ENCODE measurements around the gene USP47.

Gene USP47

DNA sequence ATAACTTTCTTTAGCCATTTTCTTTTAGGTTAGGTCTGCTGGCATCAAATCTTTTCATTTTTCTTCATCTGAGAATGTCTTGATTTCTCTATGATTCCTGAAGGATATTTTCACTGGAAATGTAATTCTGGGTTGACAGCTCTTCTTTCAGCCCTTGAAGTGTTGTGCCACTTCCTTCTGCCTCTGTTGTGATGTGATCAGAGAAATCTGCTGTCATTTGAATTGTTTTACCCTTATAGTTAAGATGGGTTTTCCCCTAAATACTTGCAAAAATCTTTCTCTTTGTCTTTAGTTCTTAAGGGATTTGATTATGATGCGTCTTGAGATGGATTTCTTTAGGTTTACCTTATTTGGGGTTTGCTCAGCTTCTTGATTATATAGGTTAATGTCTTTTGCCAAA is 23.0 kb downstream of the USP47 start:
- H3K9ac ChIP-seq: no peak overlapping the region
- peaks cover 21% of the 10 kb centered on the region for H3K79me2 ChIP-seq
- no peaks in the 10 kb centered on the region for H3K9me3 ChIP-seq (ENCODE audit: control insufficient read depth, low read length)
- H3K4me3 ChIP-seq (ENCODE audit: low read depth, low read length): no peak overlapping the region
- no peak overlapping the region for H3K27ac ChIP-seq
- H3K4me1 ChIP-seq: no peaks in the 10 kb centered on the region
- H3K27me3 ChIP-seq (ENCODE audit: control insufficient read depth, insufficient read depth, low read length): no peaks in the 10 kb centered on the region
- no peaks in the 10 kb centered on the region for H3K36me3 ChIP-seq (ENCODE audit: control insufficient read depth, insufficient read depth, low read length)
- TF ChIP-seq, protein P1, sequence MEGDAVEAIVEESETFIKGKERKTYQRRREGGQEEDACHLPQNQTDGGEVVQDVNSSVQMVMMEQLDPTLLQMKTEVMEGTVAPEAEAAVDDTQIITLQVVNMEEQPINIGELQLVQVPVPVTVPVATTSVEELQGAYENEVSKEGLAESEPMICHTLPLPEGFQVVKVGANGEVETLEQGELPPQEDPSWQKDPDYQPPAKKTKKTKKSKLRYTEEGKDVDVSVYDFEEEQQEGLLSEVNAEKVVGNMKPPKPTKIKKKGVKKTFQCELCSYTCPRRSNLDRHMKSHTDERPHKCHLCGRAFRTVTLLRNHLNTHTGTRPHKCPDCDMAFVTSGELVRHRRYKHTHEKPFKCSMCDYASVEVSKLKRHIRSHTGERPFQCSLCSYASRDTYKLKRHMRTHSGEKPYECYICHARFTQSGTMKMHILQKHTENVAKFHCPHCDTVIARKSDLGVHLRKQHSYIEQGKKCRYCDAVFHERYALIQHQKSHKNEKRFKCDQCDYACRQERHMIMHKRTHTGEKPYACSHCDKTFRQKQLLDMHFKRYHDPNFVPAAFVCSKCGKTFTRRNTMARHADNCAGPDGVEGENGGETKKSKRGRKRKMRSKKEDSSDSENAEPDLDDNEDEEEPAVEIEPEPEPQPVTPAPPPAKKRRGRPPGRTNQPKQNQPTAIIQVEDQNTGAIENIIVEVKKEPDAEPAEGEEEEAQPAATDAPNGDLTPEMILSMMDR (IDR thresholded peaks at IDR 0.05): no peak
- H2AFZ ChIP-seq: no peak overlapping the region
- no peak overlapping the region for H3K4me2 ChIP-seq (ENCODE audit: low read length)

DNA sequence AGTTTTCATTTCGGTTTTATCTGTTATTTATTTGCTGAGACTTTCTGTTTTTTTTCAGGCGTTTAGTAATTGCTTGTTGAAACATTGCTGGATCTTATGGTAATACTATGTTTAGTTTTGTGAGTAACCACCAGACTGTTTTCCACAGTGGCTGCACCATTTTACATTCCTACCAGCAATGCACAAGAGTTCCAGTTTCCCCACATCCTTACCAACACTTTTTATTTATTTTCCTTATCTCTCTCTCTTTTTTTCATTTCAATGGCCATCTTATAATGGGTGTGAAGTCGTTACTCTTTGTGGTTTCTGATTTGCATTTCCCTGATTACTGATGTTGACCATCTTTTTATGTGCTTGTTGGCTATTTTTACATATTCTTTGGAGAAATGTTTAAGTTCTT is 23.7 kb downstream of the USP47 start:
- Histone ChIP-seq H3K4me2 (ENCODE audit: low read length) (no peak overlapping the region), H2AFZ (no peak overlapping the region), H3K9me3 (ENCODE audit: control insufficient read depth, low read length) (no peaks in the 10 kb centered on the region), H3K27me3 (ENCODE audit: control insufficient read depth, insufficient read depth, low read length) (no peaks in the 10 kb centered on the region), H3K36me3 (ENCODE audit: control insufficient read depth, insufficient read depth, low read length) (no peaks in the 10 kb centered on the region), H3K27ac (no peak overlapping the region), H3K4me1 (no peaks in the 10 kb centered on the region), H3K79me2 (peaks cover 21% of the 10 kb centered on the region), H3K4me3 (ENCODE audit: low read depth, low read length) (no peak overlapping the region), H3K9ac (no peak overlapping the region)
- TF ChIP-seq, protein P1 (IDR thresholded peaks at IDR 0.05): no peak

DNA sequence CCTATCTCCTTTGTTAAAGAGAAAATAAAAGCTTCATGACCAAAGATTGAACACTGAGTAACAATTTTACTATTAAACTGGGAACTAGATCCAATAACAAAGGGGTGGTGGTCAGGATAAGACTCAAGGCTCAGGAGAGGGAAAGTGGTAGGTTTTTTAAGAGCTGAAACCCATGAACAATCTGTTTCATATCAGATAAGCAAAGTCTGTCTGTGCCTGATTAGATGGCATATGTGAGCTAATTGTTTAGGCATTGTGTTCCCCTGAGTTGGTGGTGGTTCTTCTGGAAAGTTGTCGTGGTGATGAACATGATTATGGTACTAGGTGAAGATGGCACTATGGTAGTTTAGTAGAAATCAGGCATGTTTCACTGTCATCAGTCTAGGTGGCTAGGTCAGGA is 24.4 kb downstream of the USP47 start:
- Histone ChIP-seq H3K27me3 (ENCODE audit: control insufficient read depth, insufficient read depth, low read length) (no peaks in the 10 kb centered on the region), H3K36me3 (ENCODE audit: control insufficient read depth, insufficient read depth, low read length) (no peaks in the 10 kb centered on the region), H3K4me3 (ENCODE audit: low read depth, low read length) (no peak overlapping the region), H3K9ac (no peak overlapping the region), H3K4me1 (no peaks in the 10 kb centered on the region), H3K9me3 (ENCODE audit: control insufficient read depth, low read length) (no peaks in the 10 kb centered on the region), H2AFZ (no peak overlapping the region), H3K27ac (no peak overlapping the region), H3K79me2 (peaks cover 18% of the 10 kb centered on the region), H3K4me2 (ENCODE audit: low read length) (no peak overlapping the region)
- TF ChIP-seq, protein P1 (IDR thresholded peaks at IDR 0.05): no peak

DNA sequence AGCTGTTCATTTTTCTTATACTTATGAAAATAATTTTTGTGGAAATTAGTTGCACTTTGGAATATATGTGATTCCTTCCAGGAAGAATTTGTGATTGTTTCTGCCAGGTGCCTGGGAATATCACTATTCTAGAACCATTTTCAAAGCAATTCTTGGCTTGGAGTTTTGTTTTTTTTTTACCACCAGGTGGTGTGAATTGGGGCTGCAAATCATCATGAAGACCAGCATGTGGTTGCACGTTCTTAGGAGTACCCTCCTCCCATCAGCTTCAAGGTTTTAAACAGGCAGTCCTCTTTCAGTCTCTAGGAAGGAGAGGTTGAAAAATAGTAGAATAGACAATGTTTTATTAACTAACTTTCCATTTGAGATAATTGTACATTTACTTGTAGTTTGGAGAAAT is 25.9 kb downstream of the USP47 start:
- H3K4me1 ChIP-seq: peaks cover 3% of the 10 kb centered on the region
- no peak overlapping the region for H2AFZ ChIP-seq
- H3K27ac ChIP-seq: no peak overlapping the region
- TF ChIP-seq, protein P1 (IDR thresholded peaks at IDR 0.05): no peak
- H3K4me3 ChIP-seq (ENCODE audit: low read depth, low read length): no peak overlapping the region
- H3K4me2 ChIP-seq (ENCODE audit: low read length): no peak overlapping the region
- no peaks in the 10 kb centered on the region for H3K27me3 ChIP-seq (ENCODE audit: control insufficient read depth, insufficient read depth, low read length)
- peaks cover 20% of the 10 kb centered on the region for H3K79me2 ChIP-seq
- H3K36me3 ChIP-seq (ENCODE audit: control insufficient read depth, insufficient read depth, low read length): no peaks in the 10 kb centered on the region
- no peak overlapping the region for H3K9ac ChIP-seq
- H3K9me3 ChIP-seq (ENCODE audit: control insufficient read depth, low read length): no peaks in the 10 kb centered on the region

DNA sequence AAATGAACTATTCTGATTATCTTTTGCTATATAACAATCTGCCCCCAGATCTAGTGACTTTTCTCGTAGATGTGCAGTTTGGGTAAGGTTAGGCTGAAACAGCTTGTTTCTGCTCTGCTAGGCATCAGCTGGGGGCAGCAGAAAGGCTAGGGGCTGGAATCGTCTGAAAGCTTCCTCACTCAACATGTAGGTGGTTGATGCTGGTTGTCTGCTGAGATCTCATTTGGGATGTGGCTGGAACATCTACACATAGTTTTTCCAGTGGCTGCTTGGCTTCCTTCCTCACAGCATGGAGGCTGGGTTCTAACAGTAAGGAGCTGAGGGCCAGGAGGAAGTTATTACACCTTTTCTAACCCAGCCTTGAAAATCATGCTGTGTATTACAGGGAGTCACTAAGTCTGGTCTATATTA is 30.2 kb downstream of the USP47 start:
- Histone ChIP-seq H3K27me3 (ENCODE audit: control insufficient read depth, insufficient read depth, low read length) (no peaks in the 10 kb centered on the region), H3K79me2 (peaks cover 14% of the 10 kb centered on the region), H2AFZ (no peak overlapping the region), H3K9ac (no peak overlapping the region), H3K27ac (no peak overlapping the region), H3K9me3 (ENCODE audit: control insufficient read depth, low read length) (no peaks in the 10 kb centered on the region), H3K4me1 (peaks cover 3% of the 10 kb centered on the region), H3K36me3 (ENCODE audit: control insufficient read depth, insufficient read depth, low read length) (no peaks in the 10 kb centered on the region), H3K4me3 (ENCODE audit: low read depth, low read length) (no peak overlapping the region), H3K4me2 (ENCODE audit: low read length) (no peak overlapping the region)
- TF ChIP-seq, protein P1 (IDR thresholded peaks at IDR 0.05): no peak

All from parathyroid adenoma (tissue), 2 donors.